Adrenal gland (tissue), 12 donors: ENCODE results near the gene NAT8. TPM values are rescaled to one million over a fixed set of nuclear protein-coding genes. Genes with fewer than 3 reads are reported as not detected.
"Not testable (repeated sequence)": the region's sequence is repeated elsewhere in the genome, so short reads cannot be mapped to it uniquely, and the experiment has no call there.

Experiments used
- DNase-seq, 7 donors: peaks; one replicate each; pipeline ENCODE4 v3.0.0-alpha.2; 2019 to 2020
- H3K27ac ChIP-seq, 5 donors: fragments of 200-600 bp; sonication (generic) in 4 of 5; 1 replicate in 3 of 5; 2 replicates in 2 of 5; pipeline versions ENCODE4 v1.5.1 to v1.8.0; 2016 to 2020; ENCODE audit warnings: mild to moderate bottlenecking in 1 of 5
- H3K27me3 ChIP-seq: fragments of 200-600 bp; 2 replicates; pipeline ENCODE4 v1.8.0; 2021
- H3K36me3 ChIP-seq, 2 donors: fragments of 200-600 bp; replicated peaks in 1 of 2; 1 replicate in 1 of 2; 2 replicates in 1 of 2; pipeline versions ENCODE4 v1.5.1 to v1.8.0; 2018 to 2022
- H3K4me1 ChIP-seq, 2 donors: fragments of 200-600 bp; replicated peaks in 1 of 2; 1 replicate in 1 of 2; 2 replicates in 1 of 2; pipeline versions ENCODE4 v1.5.1 to v1.8.0; 2018 to 2021
- H3K4me3 ChIP-seq, 4 donors: fragments of 200-600 bp; sonication (generic) in 3 of 4; one replicate each; pipeline ENCODE4 v1.5.1; 2016 to 2018
- H3K9me3 ChIP-seq, 3 donors: fragments of 200-600 bp; sonication (generic) in 1 of 3; replicated peaks in 1 of 3; 1 replicate in 2 of 3; 2 replicates in 1 of 3; pipeline versions ENCODE4 v1.5.1 to v1.8.0; 2016 to 2021
- CTCF ChIP-seq, 6 experiments: fragments of 450-650 bp in 4 of 6; fragments of 200-600 bp in 2 of 6; sonication (generic) in 1 of 6; IDR thresholded peaks; 1 replicate in 5 of 6; 2 replicates in 1 of 6; pipeline versions ENCODE4 v1.5.1 to v1.8.0; 2016 to 2021; ENCODE audit warnings: antibody characterized with exemption in 6 of 6, mild to moderate bottlenecking in 2 of 6, moderate library complexity in 1 of 6
- POLR2A ChIP-seq, 2 donors: fragments of 450-650 bp; IDR thresholded peaks; one replicate each; pipeline ENCODE4 v1.6.1; 2017; ENCODE audit warnings: antibody characterized with exemption in 2 of 2, mild to moderate bottlenecking in 2 of 2, moderate library complexity in 1 of 2
- WGBS, 4 donors: extraction: QIAGEN DNeasy Blood & Tissue Kit in 2 of 4; methylation state at CpG; one replicate each; pipeline versions ENCODE4 v1.1.5 to v1.1.7; 2013 to 2017; 5-methylcytosine and 5-hydroxymethylcytosine counted together
- intact Hi-C, 2 donors: fragments of 100-400 bp; cut with DNase I; formaldehyde crosslinking; loops; one replicate each; pipeline versions ENCODE4 v1.14.1 to v1.15.0; 2022 to 2023
- polyA plus RNA-seq, 3 donors: library from polyadenylated mRNA; stranded (reverse); fragments of 200-250 nt in 2 of 3; fragments of 350-450 nt in 1 of 3; fragmentation: Illumina TruSeq in 1 of 3; extraction: RNeasy Lipid Tissue Mini Kit (QIAGEN cat#74804) in 1 of 3; gene quantifications; one replicate each; pipeline ENCODE4 v1.2.3, GENCODE V29; 2013 to 2014
- total RNA-seq, 9 donors: library from RNA; depleted of rRNA in 4 of 9; stranded (reverse); fragments of >200 nt in 4 of 9; fragments of 120-200 nt in 1 of 9; fragmentation: NEBNext Ultra II Directional in 1 of 9; extraction: Animal tissue kit (Norgen Biotek cat#: 25700) in 1 of 9; gene quantifications; one replicate each; pipeline versions ENCODE4 v1.1.0 to v1.2.4, GENCODE V29; 2013 to 2023
- donor health status: healthy with polysubstance abuse.
- donor health status: Bipolar disorder and iron deficiency.
- donor health status: DM: yes; HTN: yes; CAD: no.
- donor health status: DM: no; HTN: no; CAD: no.
- donor health status: DM: no; HTN: no; CAD: no.
- donor health status: DM: yes; HTN: yes; CAD: no.

The NAT8 gene
- total and polyA plus RNA-seq, 12 donors = 0.10 to 1.2 (median 0.60) TPM; not detected in 6

- TF ChIP-seq CTCF (IDR thresholded peaks at IDR 0.05) = no peak
- no peak for TF ChIP-seq POLR2A (IDR thresholded peaks at IDR 0.05)
- no peaks in the 10 kb centered on the region for H3K36me3 ChIP-seq
- WGBS, 4 donors = 89 to 96% (median 92%) methylated on average over 3 of the region's 3 CpGs
- no peak for DNase-seq
- H3K4me1 ChIP-seq = no peaks in the 10 kb centered on the region
- H3K4me3 ChIP-seq = no peak overlapping the region
- no peak overlapping the region for H3K27ac ChIP-seq
- intact Hi-C loops = no loop called here
- no peaks in the 10 kb centered on the region for H3K9me3 ChIP-seq
- no peaks in the 10 kb centered on the region for H3K27me3 ChIP-seq
Measured at GRCh38 chr2:73614105-73614504, 28.1 kb downstream of the NAT8 start.

GRCh38 chr2:73611867-73612266 lies 30.4 kb downstream of the NAT8 start:
- DNase-seq = no peak
- Histone ChIP-seq H3K4me1 (no peaks in the 10 kb centered on the region), H3K4me3 (no peak overlapping the region), H3K27ac (no peak overlapping the region), H3K27me3 (no peaks in the 10 kb centered on the region), H3K36me3 (no peaks in the 10 kb centered on the region), H3K9me3 (no peaks in the 10 kb centered on the region)
- 95 to 100% (median 96%) methylated on average over 1 of the region's 1 CpG for WGBS, 4 donors
- intact Hi-C loops = no loop called here
- TF ChIP-seq POLR2A (IDR thresholded peaks at IDR 0.05) = no peak
- no peak for TF ChIP-seq CTCF (IDR thresholded peaks at IDR 0.05)

- DNase-seq = no peak
- intact Hi-C loops = no loop called here
- Histone ChIP-seq H3K27me3 (no peaks in the 10 kb centered on the region), H3K36me3 (no peaks in the 10 kb centered on the region), H3K4me3 (no peak overlapping the region), H3K9me3 (no peaks in the 10 kb centered on the region), H3K27ac (no peak overlapping the region), H3K4me1 (no peaks in the 10 kb centered on the region)
- TF ChIP-seq CTCF (IDR thresholded peaks at IDR 0.05) (no peak), POLR2A (IDR thresholded peaks at IDR 0.05) (no peak)
- WGBS, 4 donors = 72 to 94% (median 73%) methylated on average over 3 to 4 of the region's 4 CpGs
Measured at GRCh38 chr2:73611193-73611592, 31.0 kb downstream of the NAT8 start.

GRCh38 chr2:73610111-73610510 lies 32.1 kb downstream of the NAT8 start:
- no peak overlapping the region for H3K4me3 ChIP-seq
- H3K36me3 ChIP-seq = no peaks in the 10 kb centered on the region
- H3K27ac ChIP-seq = no peak overlapping the region
- no peak for DNase-seq
- intact Hi-C loops = no loop called here
- H3K4me1 ChIP-seq = no peaks in the 10 kb centered on the region
- TF ChIP-seq CTCF (IDR thresholded peaks at IDR 0.05) (no peak), POLR2A (IDR thresholded peaks at IDR 0.05) (no peak)
- 63 to 85% (median 82%) methylated on average over 3 of the region's 3 CpGs for WGBS, 4 donors
- no peaks in the 10 kb centered on the region for H3K9me3 ChIP-seq
- H3K27me3 ChIP-seq = no peaks in the 10 kb centered on the region

GRCh38 chr2:73604589-73604988 lies 37.6 kb downstream of the NAT8 start:
- H3K4me1 ChIP-seq, DNase-seq, H3K27me3 ChIP-seq, intact Hi-C loops, H3K27ac ChIP-seq, H3K9me3 ChIP-seq, H3K4me3 ChIP-seq: not testable (repeated sequence)
- WGBS, 4 donors = 84 to 91% (median 85%) methylated on average over 2 of the region's 2 CpGs
- peaks cover 0 to 11% of the 10 kb centered on the region in 2 donors for H3K36me3 ChIP-seq

GRCh38 chr2:73603099-73603588 lies 39.1 kb downstream of the NAT8 start:
- WGBS, 4 donors = 84 to 92% (median 86%) methylated on average over 4 of the region's 4 CpGs
- H3K36me3 ChIP-seq = peaks cover 0 to 11% of the 10 kb centered on the region in 2 donors
- DNase-seq, H3K4me3 ChIP-seq, intact Hi-C loops, H3K4me1 ChIP-seq, H3K27ac ChIP-seq, H3K9me3 ChIP-seq, H3K27me3 ChIP-seq: not testable (repeated sequence)
